Heart left ventricle (tissue), 16 donors: ENCODE results near the gene CERCAM. TPM values are rescaled to one million over a fixed set of nuclear protein-coding genes. Genes with fewer than 3 reads are reported as not detected.

Experiments
- ATAC-seq, 4 donors: fragments of 200-7000 bp; cut with Tn5 transposase; one replicate each; pipeline ENCODE4 v1.9.1; 2020 to 2022; ENCODE audit warnings: moderate library complexity in 4 of 4, mild to moderate bottlenecking in 3 of 4, moderate number of reproducible peaks in 1 of 4
- DNase-seq, 5 donors: peaks; one replicate each; pipeline ENCODE4 v3.0.0-alpha.2; 2020
- H3K27ac ChIP-seq, 12 donors: fragments of 200-600 bp; sonication (generic) in 4 of 12; one replicate each; pipeline versions ENCODE4 v1.5.0 to v1.8.0; 2016 to 2022; ENCODE audit warnings: mild to moderate bottlenecking in 2 of 12
- H3K27me3 ChIP-seq, 9 donors: fragments of 200-600 bp; sonication (generic) in 2 of 9; one replicate each; pipeline versions ENCODE4 v1.5.1 to v1.8.0; 2016 to 2022; ENCODE audit warnings: mild to moderate bottlenecking in 3 of 9
- H3K36me3 ChIP-seq, 9 donors: fragments of 200-600 bp; sonication (generic) in 2 of 9; one replicate each; pipeline versions ENCODE4 v1.5.0 to v1.8.0; 2018 to 2022; ENCODE audit warnings: mild to moderate bottlenecking in 2 of 9
- H3K4me1 ChIP-seq, 12 donors: fragments of 200-600 bp; sonication (generic) in 4 of 12; one replicate each; pipeline versions ENCODE4 v1.5.0 to v1.8.0; 2016 to 2022; ENCODE audit warnings: mild to moderate bottlenecking in 3 of 12
- H3K4me3 ChIP-seq, 12 donors: fragments of 200-600 bp; sonication (generic) in 4 of 12; one replicate each; pipeline versions ENCODE4 v1.5.0 to v1.8.0; 2017 to 2022; ENCODE audit warnings: mild to moderate bottlenecking in 9 of 12, moderate library complexity in 4 of 12
- H3K9me3 ChIP-seq, 12 donors: fragments of 200-600 bp; sonication (generic) in 4 of 12; one replicate each; pipeline versions ENCODE4 v1.5.0 to v1.8.0; 2016 to 2022; ENCODE audit warnings: mild to moderate bottlenecking in 1 of 12
- CTCF ChIP-seq, 12 donors: fragments of 200-600 bp; sonication (generic) in 4 of 12; IDR thresholded peaks; one replicate each; pipeline versions ENCODE4 v1.5.0 to v1.8.0; 2018 to 2022; ENCODE audit warnings: antibody characterized with exemption in 12 of 12, mild to moderate bottlenecking in 5 of 12
- POLR2A ChIP-seq, 2 donors: fragments of 450-650 bp; IDR thresholded peaks; one replicate each; pipeline ENCODE4 v1.6.1; 2017; ENCODE audit warnings: antibody characterized with exemption in 2 of 2, mild to moderate bottlenecking in 2 of 2, moderate library complexity in 2 of 2
- WGBS, 4 donors: extraction: QIAGEN DNeasy Blood & Tissue Kit in 2 of 4; methylation state at CpG; one replicate each; pipeline versions ENCODE4 v1.1.5 to v1.1.7; 2013 to 2018; 5-methylcytosine and 5-hydroxymethylcytosine counted together
- intact Hi-C, 10 donors: fragments of 100-400 bp; cut with DNase I; formaldehyde crosslinking; loops; one replicate each; pipeline versions ENCODE4 v1.11.1 to v1.14.2; 2022
- polyA plus RNA-seq, 2 donors: library from polyadenylated mRNA; stranded (reverse); fragments of 200-250 nt; gene quantifications; one replicate each; pipeline ENCODE4 v1.2.3, GENCODE V29; 2013
- total RNA-seq, 9 donors: library from RNA; depleted of rRNA in 2 of 9; stranded (reverse); fragments of >200 nt in 2 of 9; fragmentation: NEBNext Ultra II Directional in 3 of 9; extraction: Animal tissue kit (Norgen Biotek cat#: 25700) in 3 of 9; gene quantifications; one replicate each; pipeline versions ENCODE4 v1.1.0 to v1.2.4, GENCODE V29; 2016 to 2023
- donor health status: ischemic (EF 13 %, LVEDD 7.1; RV severe dilation, severe dysfunction).
- donor health status: healthy with polysubstance abuse.
- donor health status: DM: no; HTN: yes; CAD: no.
- donor health status: DM: no; HTN: no; CAD: no.
- donor health status: ischemic (EF 25% LVEDD 6.9; RV normal size, moderate dysfunction).
- donor health status: ischemic (EF 25% LVEDD 5.7; RV mildly dilated, moderate dysfunction).
- donor health status: healthy.
- donor health status: DM: yes; HTN: yes; CAD: no.
- donor health status: ischemic (EF 35%, LVEDD 5.7; RV mildly dilated, moderate dysfunction).
- donor health status: nonischemic (EF 11% LVEDD 7.7; RV severe dilation, severe dysfunction).
- donor health status: DM: yes; HTN: yes; CAD: no.
- donor health status: PGD.
- donor health status: ischemic (EF 29% LVEDD 5.4; RV normal size, mild dysfunction).
- donor health status: nonischemic (EF 23%, LVEDD 6.1; RV moderate dilation, normal function).

The CERCAM gene
- total and polyA plus RNA-seq, 11 donors, result 5.3 to 30.0 (median 11.4) TPM

- H3K36me3 ChIP-seq, result peaks cover 0 to 52% (median 42%) of the 10 kb centered on the region in 9 donors
- WGBS, 4 donors, result 50 to 64% (median 63%) methylated on average over 3 of the region's 3 CpGs
- DNase-seq (peak in 4 of 5 donors; percentile 47 to 73 (median 55)), ATAC-seq (peak; percentile 39 to 70 (median 59))
- TF ChIP-seq CTCF (IDR thresholded peaks at IDR 0.05) (no peak), POLR2A (IDR thresholded peaks at IDR 0.05) (no peak)
- H3K27me3 ChIP-seq, result no peaks in the 10 kb centered on the region
- peaks cover 0 to 26% (median 11%) of the 10 kb centered on the region in 12 donors for H3K4me1 ChIP-seq
- H3K27ac ChIP-seq, result peak overlapping the region in 6 of 12 donors; percentile 7 to 70 (median 48)
- intact Hi-C loops, result loop anchor here in 5 of 10 donors (5.0 kb wide), 4 partner anchors 43 to 173 kb away; partner anchors contain the start of genes SPTAN1 (in 2 of the 5) and GLE1 (in 1 of the 5)
- no peaks in the 10 kb centered on the region for H3K9me3 ChIP-seq
- no peak overlapping the region for H3K4me3 ChIP-seq
These were observed 38.4 kb downstream of the CERCAM start for GRCh38 chr9:128459011-128459410.

DNA sequence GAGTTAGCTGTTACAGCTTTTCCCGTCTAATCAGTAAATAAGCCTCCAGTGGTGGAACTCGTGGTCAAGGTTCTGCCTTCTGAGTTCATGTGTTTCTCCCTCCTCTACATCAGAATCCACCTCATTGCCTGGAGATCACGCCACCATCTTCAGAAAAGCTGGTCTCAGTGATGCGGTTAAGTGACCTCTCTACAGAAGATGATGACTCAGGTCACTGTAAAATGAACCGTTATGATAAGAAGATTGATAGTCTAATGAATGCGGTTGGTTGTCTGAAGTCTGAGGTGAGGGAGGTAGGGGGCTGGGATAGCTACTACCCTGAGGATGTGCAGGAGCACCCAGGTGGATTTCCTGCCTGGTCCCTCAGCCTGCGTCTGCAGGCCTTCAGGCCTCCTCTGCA, 48.4 kb downstream of the CERCAM start:
- Histone ChIP-seq H3K4me1 (no peaks in the 10 kb centered on the region), H3K36me3 (peaks cover 0 to 71% (median 66%) of the 10 kb centered on the region in 9 donors), H3K4me3 (no peak overlapping the region), H3K27ac (no peak overlapping the region), H3K27me3 (no peaks in the 10 kb centered on the region), H3K9me3 (no peaks in the 10 kb centered on the region)
- intact Hi-C loops, result no loop called here
- DNase-seq, result no peak
- TF ChIP-seq POLR2A (IDR thresholded peaks at IDR 0.05) (no peak), CTCF (IDR thresholded peaks at IDR 0.05) (no peak)
- no peak for ATAC-seq
- WGBS, 4 donors, result 88 to 93% (median 91%) methylated on average over 7 of the region's 7 CpGs

DNA sequence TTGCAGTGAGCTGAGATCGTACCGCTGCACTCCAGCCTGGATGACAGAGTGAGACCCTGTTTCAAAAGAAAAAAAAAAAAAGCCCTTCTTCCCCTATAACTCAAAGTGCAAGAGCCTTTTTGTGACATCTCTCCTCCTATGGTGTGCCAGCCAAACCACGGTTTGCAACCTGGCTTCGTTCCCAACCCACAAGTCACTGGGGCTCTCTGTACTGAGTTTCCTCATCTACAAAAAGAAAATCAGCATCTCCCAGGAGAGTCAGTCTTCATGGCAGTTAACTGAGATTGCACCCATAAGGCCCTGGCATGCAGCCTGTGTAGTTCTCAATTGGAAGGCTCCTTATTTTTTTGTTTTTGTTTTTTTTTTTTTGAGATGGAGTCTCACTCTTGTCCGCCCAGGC, 49.9 kb downstream of the CERCAM start:
- intact Hi-C loops, result no loop called here
- 71 to 86% (median 77%) methylated on average over 5 of the region's 5 CpGs for WGBS, 4 donors
- no peaks in the 10 kb centered on the region for H3K4me1 ChIP-seq
- no peak overlapping the region for H3K27ac ChIP-seq
- peaks cover 0 to 76% (median 73%) of the 10 kb centered on the region in 9 donors for H3K36me3 ChIP-seq
- ATAC-seq (no peak), DNase-seq (no peak)
- H3K9me3 ChIP-seq, result no peaks in the 10 kb centered on the region
- H3K4me3 ChIP-seq, result no peak overlapping the region
- no peaks in the 10 kb centered on the region for H3K27me3 ChIP-seq
- TF ChIP-seq POLR2A (IDR thresholded peaks at IDR 0.05) (no peak), CTCF (IDR thresholded peaks at IDR 0.05) (no peak)

GRCh38 chr9:128473104-128473503, 52.4 kb downstream of the CERCAM start:
- Histone ChIP-seq H3K9me3 (no peaks in the 10 kb centered on the region), H3K27ac (no peak overlapping the region), H3K4me3 (no peak overlapping the region), H3K27me3 (no peaks in the 10 kb centered on the region), H3K4me1 (no peaks in the 10 kb centered on the region), H3K36me3 (peaks cover 0 to 79% (median 73%) of the 10 kb centered on the region in 9 donors)
- intact Hi-C loops, result no loop called here
- ATAC-seq, result no peak
- 95 to 100% (median 97%) methylated on average over 5 of the region's 5 CpGs for WGBS, 4 donors
- no peak for DNase-seq
- no peak for TF ChIP-seq CTCF (IDR thresholded peaks at IDR 0.05)
- no peak for TF ChIP-seq POLR2A (IDR thresholded peaks at IDR 0.05)
